K562 (cell line): ENCODE data around the gene ARHGAP12. TPM values are rescaled to one million over a fixed set of nuclear protein-coding genes. Genes with fewer than 3 reads are reported as not detected.

Source experiments
- ATAC-seq: fragments of 200-7000 bp; cut with Tn5 transposase; 3 replicates; pipeline ENCODE4 v1.9.1; 2020; ENCODE audit warnings: moderate library complexity
- BruUV-seq: library from RNA; stranded (reverse); fragments of 400-500 nt; replicated peaks from 2 replicates; lab custom pipeline; 2021; lab: Mats Ljungman, UMichigan
- CTCF ChIA-PET: fragments of 300-600 bp; formaldehyde crosslinking; extraction: SDS; loops from one replicate; lab custom pipeline; 2021; ENCODE audit warnings: low intra/inter-chr PET ratio; lab: Yijun Ruan, JAX
- POLR2A ChIA-PET: fragments of 300-600, 350-650 bp; sonication (Branson Sonifier 250); formaldehyde crosslinking; extraction: SDS; loops from one replicate; lab custom pipeline; 2021; ENCODE audit warnings: antibody characterized with exemption, inconsistent platforms; lab: Yijun Ruan, JAX
- DNase-seq, 4 experiments: peaks; one replicate each; pipeline versions ENCODE4 v3.0.0 to v3.0.0-alpha.2; 2011 to 2018; ENCODE audit warnings: low spot score in 3 of 4, mixed read lengths in 3 of 4; ENCODE audit errors: extremely low read depth in 1 of 4
- FAIRE-seq: peaks from 2 replicates; lab custom pipeline; 2011; peaks lifted over from hg19 to GRCh38; lab: Jason Lieb, UNC
- H2AFZ ChIP-seq: 2 replicates; pipeline ENCODE4 v1.6.0; 2011; ENCODE audit warnings: low read depth, low read length, control low read depth, inconsistent platforms
- H3K27ac ChIP-seq: fragments of 200-600 bp; 3 replicates; pipeline ENCODE4 v1.8.0; 2011; ENCODE audit warnings: low read depth, mild to moderate bottlenecking, control low read depth, inconsistent platforms, low read length, moderate library complexity, mixed read lengths; ENCODE audit errors: extremely low read depth
- H3K27me3 ChIP-seq, 2 experiments: fragments of 300-600 bp in 1 of 2; 2 replicates in 1 of 2; 3 replicates in 1 of 2; pipeline versions ENCODE4 v1.6.0 to v1.8.0; 2011; ENCODE audit warnings: inconsistent platforms in 2 of 2, low read length in 2 of 2, mild to moderate bottlenecking in 1 of 2, mixed read lengths in 1 of 2, moderate library complexity in 1 of 2; ENCODE audit not compliant: control insufficient read depth in 2 of 2, insufficient read depth in 2 of 2
- H3K36me3 ChIP-seq: fragments of 300-600 bp; 3 replicates; pipeline ENCODE4 v1.8.0; 2011; ENCODE audit warnings: mild to moderate bottlenecking, low read length, inconsistent platforms; ENCODE audit not compliant: control insufficient read depth, insufficient read depth
- H3K4me1 ChIP-seq, 2 experiments: fragments of 200-600 bp in 1 of 2; replicated peaks in 1 of 2; 2 replicates in 1 of 2; 3 replicates in 1 of 2; pipeline versions ENCODE4 v1.5.1 to v1.8.0; 2011; ENCODE audit warnings: inconsistent platforms in 2 of 2, low read length in 2 of 2, mild to moderate bottlenecking in 1 of 2, mixed read lengths in 1 of 2, moderate library complexity in 1 of 2; ENCODE audit not compliant: control insufficient read depth in 2 of 2, insufficient read depth in 2 of 2
- H3K4me2 ChIP-seq: 2 replicates; pipeline ENCODE4 v1.6.1; 2011; ENCODE audit warnings: low read length, control low read depth, inconsistent platforms, mixed read lengths; ENCODE audit not compliant: insufficient read depth
- H3K4me3 ChIP-seq: fragments of 200-600 bp; sonication (generic), shearing (Covaris generic); 2 replicates; pipeline ENCODE4 v1.5.1; 2016; ENCODE audit warnings: control low read depth, inconsistent platforms
- H3K79me2 ChIP-seq: fragments of 200-600 bp; 3 replicates; pipeline ENCODE4 v1.8.0; 2011; ENCODE audit warnings: low read length, inconsistent platforms; ENCODE audit not compliant: control insufficient read depth, insufficient read depth
- H3K9ac ChIP-seq, 2 experiments: 2 replicates each; pipeline versions ENCODE4 v1.6.0 to v1.6.1; 2011; ENCODE audit warnings: low read depth in 2 of 2, low read length in 2 of 2, control low read depth in 1 of 2, inconsistent platforms in 1 of 2, mild to moderate bottlenecking in 1 of 2, mixed read lengths in 1 of 2; ENCODE audit not compliant: insufficient read depth in 1 of 2
- H3K9me1 ChIP-seq: one replicate; pipeline ENCODE4 v1.6.0; 2011; ENCODE audit warnings: inconsistent platforms, mild to moderate bottlenecking, low read length, moderate library complexity; ENCODE audit not compliant: control insufficient read depth, insufficient read depth
- H3K9me3 ChIP-seq: replicated peaks from 2 replicates; pipeline ENCODE4 v1.5.1; 2011; ENCODE audit warnings: low read depth, low read length, inconsistent platforms; ENCODE audit not compliant: control insufficient read depth, insufficient read depth
- H4K20me1 ChIP-seq: replicated peaks from 2 replicates; pipeline ENCODE4 v1.6.1; 2011; ENCODE audit warnings: low read length, inconsistent platforms, mixed read lengths; ENCODE audit not compliant: control insufficient read depth, insufficient read depth
- ATF1 ChIP-seq, 2 experiments: fragments of 450-650 bp in 1 of 2; IDR thresholded peaks; 2 replicates each; pipeline ENCODE4 v1.6.1; 2016; ENCODE audit warnings: missing compliant biosample characterization in 1 of 2, missing genetic modification characterization in 1 of 2
- CBX8 ChIP-seq: fragments of 200-600 bp; sonication (generic); IDR thresholded peaks from 2 replicates; pipeline ENCODE4 v1.6.1; 2012; ENCODE audit warnings: borderline replicate concordance, mixed run types, low read depth, mild to moderate bottlenecking, moderate library complexity, mixed read lengths, low read length, control low read depth, inconsistent platforms; ENCODE audit not compliant: poor library complexity, severe bottlenecking; ENCODE audit errors: extremely low read depth
- MCM3 ChIP-seq: fragments of 450-650 bp; IDR thresholded peaks from 2 replicates; pipeline ENCODE4 v1.6.1; 2016
- MYNN ChIP-seq, 2 experiments: sonication (generic); formaldehyde crosslinking in 1 of 2; IDR thresholded peaks; 2 replicates each; pipeline versions ENCODE4 v1.5.0 to v1.6.1; 2016 to 2020; ENCODE audit warnings: antibody characterized with exemption in 1 of 2, missing genetic modification reagents in 1 of 2
- NFYB ChIP-seq: IDR thresholded peaks from 2 replicates; pipeline ENCODE4 v1.6.1; 2011; ENCODE audit warnings: mild to moderate bottlenecking, moderate library complexity; ENCODE audit not compliant: insufficient read length; ENCODE audit errors: extremely low read depth
- PHB2 ChIP-seq: fragments of 450-650 bp; IDR thresholded peaks from 2 replicates; pipeline ENCODE4 v1.6.1; 2017; ENCODE audit warnings: low read depth
- RB1 ChIP-seq: fragments of 450-650 bp; IDR thresholded peaks from 2 replicates; pipeline ENCODE4 v1.6.1; 2017; ENCODE audit warnings: low read depth, mild to moderate bottlenecking
- SP2 ChIP-seq: IDR thresholded peaks from 2 replicates; pipeline ENCODE4 v1.6.1; 2011; ENCODE audit warnings: mild to moderate bottlenecking, low read depth, low read length, moderate library complexity; ENCODE audit not compliant: poor library complexity, severe bottlenecking; ENCODE audit errors: extremely low read depth
- WGBS: fragments of 100-300 bp; shearing (Covaris generic); methylation state at CpG from one replicate; pipeline ENCODE4 v1.1.6; 2016; ENCODE audit warnings: low coverage, mixed read lengths; ENCODE audit not compliant: insufficient coverage; ENCODE audit errors: missing lambda C conversion rate; 5-methylcytosine and 5-hydroxymethylcytosine counted together
- in situ Hi-C: fragments of 300-500 bp; cut with MboI; formaldehyde crosslinking; loops from 4 replicates; pipeline ENCODE4 v1.15.0; 2018; ENCODE audit warnings: inconsistent platforms, mixed read lengths
- intact Hi-C: fragments of 100-400 bp; cut with micrococcal nuclease; formaldehyde crosslinking; loops from 2 replicates; pipeline ENCODE4 v1.14.2; 2022
- polyA plus RNA-seq, 8 experiments: library from polyadenylated mRNA; depleted of rRNA in 4 of 8; stranded (reverse) in 5 of 8; unstranded in 3 of 8; fragments of >200 nt; fragmentation: Nextera tagmentation in 2 of 8; fragmentation: Illumina TruSeq in 1 of 8; extraction: Ambion mirVana in 2 of 8; extraction: Trizol in 1 of 8; gene quantifications; 2 replicates each; pipeline versions ENCODE4 v1.2.1 to v1.2.3, GENCODE V29; 2011 to 2014; ENCODE audit warnings: inconsistent platforms in 1 of 8, missing spikeins in 1 of 8
- total RNA-seq, 7 experiments: library from RNA; depleted of rRNA in 6 of 7; stranded (reverse); fragments of >200 nt in 6 of 7; fragmentation: Illumina TruSeq in 2 of 7; extraction: Trizol in 2 of 7; gene quantifications; 2 replicates each; pipeline versions ENCODE4 v1.2.1 to v1.2.3, GENCODE V29; 2011 to 2021; ENCODE audit warnings: low replicate concordance in 1 of 7
- TF ChIP-seq, protein P1 (sequence below): sonication (generic); formaldehyde crosslinking; IDR thresholded peaks from 2 replicates; pipeline ENCODE4 v1.8.0; 2022; ENCODE audit warnings: missing genetic modification reagents, mild to moderate bottlenecking, borderline replicate concordance

ARHGAP12 gene
- total and polyA plus RNA-seq, 9 of the 15 experiments (the other 6 are each of a cell fraction or from before 2014, with no cell fraction given) = 4.4 to 18.7 (median 10.1) TPM

DNA sequence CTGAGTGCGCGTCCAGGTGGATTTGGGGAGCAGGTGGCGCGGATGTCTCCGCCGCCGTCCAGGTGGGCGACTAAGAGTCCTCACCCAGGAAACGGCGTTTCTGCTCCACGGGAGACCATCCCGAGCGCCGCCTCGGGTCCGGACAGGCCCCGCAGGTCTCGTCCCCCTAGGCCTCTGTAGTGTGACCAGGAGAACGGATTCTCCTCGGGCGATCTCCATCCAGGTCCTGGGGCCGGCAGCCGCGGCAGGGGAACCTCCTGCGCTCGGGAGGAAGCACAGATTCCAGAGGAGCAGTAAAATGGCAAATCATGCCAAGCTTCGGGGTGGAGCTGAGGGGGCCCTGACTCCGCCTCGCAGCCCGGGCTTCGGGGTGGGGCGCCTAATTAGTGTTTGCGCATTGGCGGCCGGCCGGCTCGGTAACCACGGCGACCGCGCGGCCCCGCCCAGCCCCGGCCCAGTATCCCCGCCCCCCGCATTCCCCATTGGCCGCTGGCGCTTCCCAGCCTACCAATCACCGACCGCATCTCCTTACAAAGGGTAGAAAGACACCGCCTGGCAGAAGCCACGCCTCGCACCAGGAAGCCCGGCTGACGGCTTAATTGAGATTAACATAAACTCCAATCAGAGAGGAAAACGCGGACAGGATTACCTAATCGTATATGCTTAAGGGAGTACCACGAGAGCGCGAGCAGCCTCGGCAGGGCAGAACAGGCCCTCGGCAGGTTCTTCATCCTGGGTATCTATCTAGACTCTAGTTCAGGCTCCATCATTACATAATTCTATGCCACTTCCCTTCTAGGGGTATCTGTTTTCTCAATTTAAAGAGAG is 168.6 kb downstream of the ARHGAP12 start (continued):
- TF ChIP-seq RB1 (0 out of 2 replicates have a peak, but pooled peaks have one; percentile 16), MCM3 (no peak), CBX8 (no peak), PHB2 (no peak), MYNN (IDR thresholded peaks at IDR 0.05) (no peak), MYNN (CRISPR knock-in tag; IDR thresholded peaks at IDR 0.05) (no peak), ATF1 (CRISPR knock-in tag; IDR thresholded peaks at IDR 0.05) (no peak), ATF1 (tag; IDR thresholded peaks at IDR 0.05) (peak; percentile 49), SP2 (peak; percentile 45)

DNA sequence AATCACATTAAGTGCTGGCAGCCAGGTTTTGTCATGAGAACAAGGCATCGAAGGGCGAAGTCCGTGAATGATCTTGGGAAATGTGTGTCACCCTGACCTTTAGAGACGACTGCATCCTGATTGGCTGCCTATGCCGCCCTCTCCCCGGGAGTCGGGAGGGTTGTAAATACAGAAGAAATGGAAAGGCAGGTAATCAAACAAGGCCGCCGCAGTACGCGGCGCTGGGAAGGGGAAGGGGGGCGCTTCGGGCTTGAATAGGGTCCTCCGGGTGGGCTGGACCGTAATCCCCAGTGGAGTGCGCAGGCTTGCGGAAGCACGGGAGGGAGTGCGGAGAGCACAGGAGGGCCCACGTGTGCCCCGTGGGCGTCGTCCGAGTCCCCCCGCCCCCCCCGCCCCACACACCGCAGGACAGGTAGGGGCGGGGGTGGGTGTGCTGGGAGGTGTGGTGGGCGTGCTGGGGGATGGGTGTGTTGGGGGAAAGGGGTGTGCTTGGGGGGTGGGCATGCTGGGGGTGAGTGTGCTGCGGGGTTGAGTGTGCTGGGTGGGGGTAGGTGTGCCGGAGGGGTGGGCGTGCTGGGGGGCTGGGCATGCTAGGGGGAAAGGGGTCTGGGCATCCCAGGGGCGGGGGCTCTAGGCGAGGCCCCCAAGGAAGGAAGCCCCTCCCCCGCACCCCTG is 169.4 kb downstream of the ARHGAP12 start:
- Histone ChIP-seq H3K4me3 (peak overlapping the region; percentile 40), H3K4me2 (peak overlapping the region; percentile 71), H3K27ac (no peak overlapping the region), H3K9me3 (no peaks in the 10 kb centered on the region), H3K4me1 (peaks cover 5 to 10% of the 10 kb centered on the region in 2 experiments; a peak in 4 of 5 replicates), H3K79me2 (no peaks in the 10 kb centered on the region), H2AFZ (peak overlapping the region; percentile 86; the same call in 1 of the 2 replicates), H3K27me3 (peaks cover 16 to 26% of the 10 kb centered on the region in 2 experiments; a peak in 4 of 5 replicates), H3K9me1 (no peaks in the 10 kb centered on the region), H3K36me3 (no peaks in the 10 kb centered on the region), H3K9ac (peak overlapping the region in 1 of 2 experiments; percentile 74; a peak in 2 of 4 replicates), H4K20me1 (no peaks in the 10 kb centered on the region)
- ChIA-PET POLR2A (interaction anchor here (1.1 kb wide), 1 partner anchor 10 kb away, joined by 3 read pairs; no protein-coding TSS in a partner anchor), CTCF (no interaction called here)
- no TSS peak for BruUV-seq
- intact Hi-C loops (no loop called here), in situ Hi-C loops (no loop called here)
- TF ChIP-seq, protein P1, sequence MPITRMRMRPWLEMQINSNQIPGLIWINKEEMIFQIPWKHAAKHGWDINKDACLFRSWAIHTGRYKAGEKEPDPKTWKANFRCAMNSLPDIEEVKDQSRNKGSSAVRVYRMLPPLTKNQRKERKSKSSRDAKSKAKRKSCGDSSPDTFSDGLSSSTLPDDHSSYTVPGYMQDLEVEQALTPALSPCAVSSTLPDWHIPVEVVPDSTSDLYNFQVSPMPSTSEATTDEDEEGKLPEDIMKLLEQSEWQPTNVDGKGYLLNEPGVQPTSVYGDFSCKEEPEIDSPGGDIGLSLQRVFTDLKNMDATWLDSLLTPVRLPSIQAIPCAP (CRISPR knock-in tag) = no peak
- peak; percentile 32 for TF ChIP-seq NFYB
- 57% methylated on average over 19 of the region's 36 CpGs for WGBS
- ATAC-seq (no peak), FAIRE-seq (no peak), DNase-seq (peak in 2 of 4 experiments; percentile 16 to 17)
